Measurements from ENCODE around the gene CERS1.

GRCh38 chr19:18921593-18921992 is 25.6 kb upstream of the CERS1 start:
- TF ChIP-seq CTCF (IDR thresholded peaks at IDR 0.05) (no peak), POLR2A (IDR thresholded peaks at IDR 0.05) (no peak)
